Endothelial cell of umbilical vein (primary cell): Measurements from ENCODE around the gene ALK.

Experiments used
- EZH2 ChIP-seq: IDR thresholded peaks from 2 replicates; pipeline ENCODE4 v1.6.1; 2012; ENCODE audit warnings: borderline replicate concordance, low read depth, mild to moderate bottlenecking, moderate library complexity, low read length, inconsistent platforms; ENCODE audit not compliant: severe bottlenecking
- FOS ChIP-seq: IDR thresholded peaks from 2 replicates; pipeline ENCODE4 v1.6.1; 2011; ENCODE audit warnings: mild to moderate bottlenecking, low read length, moderate library complexity, borderline replicate concordance; ENCODE audit not compliant: insufficient read depth
- GATA2 ChIP-seq: IDR thresholded peaks from 2 replicates; pipeline ENCODE4 v1.7.0; 2011; ENCODE audit warnings: low read depth, mild to moderate bottlenecking, moderate library complexity, mixed read lengths, low read length; ENCODE audit not compliant: insufficient read length, insufficient read depth
- JUN ChIP-seq: IDR thresholded peaks from 2 replicates; pipeline ENCODE4 v1.6.1; 2011; ENCODE audit warnings: borderline replicate concordance, low read depth; ENCODE audit not compliant: insufficient read length, insufficient read depth
- MYC ChIP-seq: IDR thresholded peaks from one replicate; pipeline ENCODE4 v1.6.1; 2011; ENCODE audit warnings: mild to moderate bottlenecking, low read depth, low read length
- POLR2A ChIP-seq: IDR thresholded peaks from 2 replicates; pipeline ENCODE4 v1.6.1; 2012; ENCODE audit warnings: low read depth, mild to moderate bottlenecking, control low read depth, low read length
- POLR2AphosphoS5 ChIP-seq: IDR thresholded peaks from 2 replicates; pipeline ENCODE4 v1.6.1; 2012; ENCODE audit warnings: low read depth, mild to moderate bottlenecking, control low read depth, low read length, moderate library complexity; ENCODE audit not compliant: insufficient read depth
- TF ChIP-seq, protein P1 (sequence below), 2 donors: IDR thresholded peaks; 1 replicate in 1 of 2; 2 replicates in 1 of 2; pipeline ENCODE4 v1.5.1; 2011; ENCODE audit warnings: low read length in 2 of 2, mild to moderate bottlenecking in 2 of 2, moderate library complexity in 2 of 2, control low read depth in 1 of 2, inconsistent platforms in 1 of 2, low read depth in 1 of 2; ENCODE audit not compliant: insufficient read depth in 1 of 2; ENCODE audit errors: extremely low read depth in 1 of 2
- TF ChIP-seq, protein P2 (sequence below): IDR thresholded peaks from 2 replicates; pipeline ENCODE4 v1.6.1; 2011; ENCODE audit not compliant: insufficient read depth, insufficient read length

DNA sequence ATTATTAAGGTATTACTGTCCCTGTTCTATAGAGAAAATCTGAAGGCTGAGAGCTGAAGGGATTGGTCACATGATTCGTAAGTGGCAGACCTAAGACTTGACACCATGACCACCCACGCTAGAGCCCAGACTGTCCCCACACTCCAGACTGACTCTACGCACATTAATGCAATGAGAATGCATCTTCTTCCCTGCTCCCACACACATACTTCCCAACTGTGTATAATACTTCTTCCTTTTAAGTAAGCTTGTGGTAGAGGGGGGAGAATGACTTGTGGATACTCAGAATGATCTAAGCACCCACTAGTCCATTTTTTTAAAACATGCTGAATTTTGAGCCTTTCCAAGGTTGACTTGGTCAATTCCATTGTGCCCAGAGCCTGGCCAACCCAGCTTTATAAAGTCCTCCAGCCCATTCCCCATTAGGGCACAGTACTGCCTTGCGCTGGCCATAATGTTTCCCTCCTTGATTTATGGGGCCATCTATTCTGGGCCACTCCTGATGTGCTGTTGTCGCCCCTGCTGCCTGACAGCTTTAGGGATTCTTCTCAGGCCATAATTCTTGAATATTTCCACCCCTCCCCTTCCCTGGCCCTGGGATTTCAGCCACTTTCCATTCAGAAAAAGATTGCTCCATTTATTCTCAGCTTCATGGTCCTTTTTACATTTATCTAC, 28.7 kb downstream of the ALK start:
- TF ChIP-seq MYC (no peak), POLR2AphosphoS5 (no peak), POLR2A (no peak), EZH2 (no peak), JUN (no peak), GATA2 (no peak), FOS (no peak)
- TF ChIP-seq, protein P1, sequence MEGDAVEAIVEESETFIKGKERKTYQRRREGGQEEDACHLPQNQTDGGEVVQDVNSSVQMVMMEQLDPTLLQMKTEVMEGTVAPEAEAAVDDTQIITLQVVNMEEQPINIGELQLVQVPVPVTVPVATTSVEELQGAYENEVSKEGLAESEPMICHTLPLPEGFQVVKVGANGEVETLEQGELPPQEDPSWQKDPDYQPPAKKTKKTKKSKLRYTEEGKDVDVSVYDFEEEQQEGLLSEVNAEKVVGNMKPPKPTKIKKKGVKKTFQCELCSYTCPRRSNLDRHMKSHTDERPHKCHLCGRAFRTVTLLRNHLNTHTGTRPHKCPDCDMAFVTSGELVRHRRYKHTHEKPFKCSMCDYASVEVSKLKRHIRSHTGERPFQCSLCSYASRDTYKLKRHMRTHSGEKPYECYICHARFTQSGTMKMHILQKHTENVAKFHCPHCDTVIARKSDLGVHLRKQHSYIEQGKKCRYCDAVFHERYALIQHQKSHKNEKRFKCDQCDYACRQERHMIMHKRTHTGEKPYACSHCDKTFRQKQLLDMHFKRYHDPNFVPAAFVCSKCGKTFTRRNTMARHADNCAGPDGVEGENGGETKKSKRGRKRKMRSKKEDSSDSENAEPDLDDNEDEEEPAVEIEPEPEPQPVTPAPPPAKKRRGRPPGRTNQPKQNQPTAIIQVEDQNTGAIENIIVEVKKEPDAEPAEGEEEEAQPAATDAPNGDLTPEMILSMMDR (IDR thresholded peaks at IDR 0.05; ENCODE audit: extremely low read depth in 1 of 2, insufficient read depth in 1 of 2, low read depth in 1 of 2, low read length in 2 of 2) = no peak
- TF ChIP-seq, protein P2, sequence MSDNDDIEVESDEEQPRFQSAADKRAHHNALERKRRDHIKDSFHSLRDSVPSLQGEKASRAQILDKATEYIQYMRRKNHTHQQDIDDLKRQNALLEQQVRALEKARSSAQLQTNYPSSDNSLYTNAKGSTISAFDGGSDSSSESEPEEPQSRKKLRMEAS = no peak
